ENCODE measurements around the gene RBM20.

DNA sequence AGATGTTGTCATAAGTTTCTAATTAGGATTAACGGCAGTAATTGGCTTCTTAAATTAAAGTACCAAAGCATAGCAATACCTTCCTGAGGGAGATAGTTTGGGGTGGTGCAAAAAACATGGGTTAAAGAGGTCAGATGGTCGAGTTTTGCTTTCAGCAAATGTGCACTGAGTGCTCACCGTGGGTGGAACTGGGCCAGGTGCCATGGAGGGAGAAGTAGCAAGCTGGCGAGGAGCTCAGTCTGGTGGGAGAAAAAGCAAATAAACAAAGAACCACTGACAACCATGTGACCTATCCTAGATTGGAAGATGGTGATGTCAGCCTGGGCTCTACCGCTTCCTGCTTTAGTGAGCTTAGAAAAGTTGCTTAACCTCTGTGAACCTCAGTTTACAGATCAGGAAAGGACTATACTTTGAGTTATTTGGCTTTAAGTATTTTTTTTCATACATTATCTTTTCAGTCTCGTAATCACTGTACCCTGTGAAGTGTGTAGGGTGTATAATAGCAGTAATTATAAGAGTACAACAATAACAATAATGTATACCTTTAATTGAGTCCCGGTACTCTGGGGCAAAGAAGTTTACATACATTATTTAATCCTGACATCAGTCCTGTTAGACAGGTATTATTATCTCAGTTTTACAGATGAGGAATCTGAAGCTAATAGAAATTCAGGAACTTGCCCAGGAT is 158.6 kb downstream of the RBM20 start:
- TF ChIP-seq, protein P1, sequence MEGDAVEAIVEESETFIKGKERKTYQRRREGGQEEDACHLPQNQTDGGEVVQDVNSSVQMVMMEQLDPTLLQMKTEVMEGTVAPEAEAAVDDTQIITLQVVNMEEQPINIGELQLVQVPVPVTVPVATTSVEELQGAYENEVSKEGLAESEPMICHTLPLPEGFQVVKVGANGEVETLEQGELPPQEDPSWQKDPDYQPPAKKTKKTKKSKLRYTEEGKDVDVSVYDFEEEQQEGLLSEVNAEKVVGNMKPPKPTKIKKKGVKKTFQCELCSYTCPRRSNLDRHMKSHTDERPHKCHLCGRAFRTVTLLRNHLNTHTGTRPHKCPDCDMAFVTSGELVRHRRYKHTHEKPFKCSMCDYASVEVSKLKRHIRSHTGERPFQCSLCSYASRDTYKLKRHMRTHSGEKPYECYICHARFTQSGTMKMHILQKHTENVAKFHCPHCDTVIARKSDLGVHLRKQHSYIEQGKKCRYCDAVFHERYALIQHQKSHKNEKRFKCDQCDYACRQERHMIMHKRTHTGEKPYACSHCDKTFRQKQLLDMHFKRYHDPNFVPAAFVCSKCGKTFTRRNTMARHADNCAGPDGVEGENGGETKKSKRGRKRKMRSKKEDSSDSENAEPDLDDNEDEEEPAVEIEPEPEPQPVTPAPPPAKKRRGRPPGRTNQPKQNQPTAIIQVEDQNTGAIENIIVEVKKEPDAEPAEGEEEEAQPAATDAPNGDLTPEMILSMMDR (IDR thresholded peaks at IDR 0.05; ENCODE audit: poor library complexity), result no peak
- TF ChIP-seq EZH2phosphoT487 (IDR thresholded peaks at IDR 0.05; ENCODE audit: low read depth, severe bottlenecking, unreplicated experiment) (no peak), EZH2 (IDR thresholded peaks at IDR 0.05; ENCODE audit: borderline replicate concordance) (no peak)

Measured in hepatocyte (in vitro differentiated cells).